GM12873 (cell line): Measurements from ENCODE around the gene TFDP2.

Source experiments
- CTCF ChIP-seq: IDR thresholded peaks from 2 replicates; pipeline ENCODE4 v1.5.1; 2012; ENCODE audit warnings: low read depth, mild to moderate bottlenecking, moderate library complexity, low read length, control low read depth; ENCODE audit not compliant: insufficient read depth; ENCODE audit errors: missing control alignments

The TFDP2 gene

GRCh38 chr3:141992512-141992911 lies 156.8 kb downstream of the TFDP2 start:
- TF ChIP-seq CTCF: no peak

GRCh38 chr3:141986548-141987107 lies 162.7 kb downstream of the TFDP2 start:
- TF ChIP-seq CTCF: no peak

- no peak for TF ChIP-seq CTCF
These were observed 168.3 kb downstream of the TFDP2 start for GRCh38 chr3:141981084-141981483.

- TF ChIP-seq CTCF: no peak
These were observed 170.2 kb downstream of the TFDP2 start for GRCh38 chr3:141979050-141979671.

- TF ChIP-seq CTCF: no peak
These were observed 176.9 kb downstream of the TFDP2 start for GRCh38 chr3:141972399-141972798.

- no peak for TF ChIP-seq CTCF
These were observed 177.8 kb downstream of the TFDP2 start for GRCh38 chr3:141971571-141971970.

GRCh38 chr3:141969711-141970110 lies 179.6 kb downstream of the TFDP2 start:
- TF ChIP-seq CTCF: no peak
